ENCODE data around the gene LILRA6. TPM values are rescaled to one million over a fixed set of nuclear protein-coding genes. Genes with fewer than 3 reads are reported as not detected.
"Not testable (repeated sequence)": the region's sequence is repeated elsewhere in the genome, so short reads cannot be mapped to it uniquely, and the experiment has no call there.

The LILRA6 gene
- total RNA-seq, 2 experiments from 2014 or later: not detected

- peaks cover 19% of the 10 kb centered on the region for H3K27me3 Mint-ChIP-seq
- DNase-seq (no peak), ATAC-seq (no peak)
- H3K36me3 Mint-ChIP-seq: no peaks in the 10 kb centered on the region
- H3K9me3 Mint-ChIP-seq (ENCODE audit: low read depth): no peaks in the 10 kb centered on the region
- no peak overlapping the region for H3K27ac Mint-ChIP-seq
- H3K4me1 Mint-ChIP-seq: no peaks in the 10 kb centered on the region
- no peak overlapping the region for H3K4me3 Mint-ChIP-seq
- CTCF ChIA-PET: no interaction called here
Measured at GRCh38 chr19:54254195-54254906, 11.8 kb upstream of the LILRA6 start.

DNA sequence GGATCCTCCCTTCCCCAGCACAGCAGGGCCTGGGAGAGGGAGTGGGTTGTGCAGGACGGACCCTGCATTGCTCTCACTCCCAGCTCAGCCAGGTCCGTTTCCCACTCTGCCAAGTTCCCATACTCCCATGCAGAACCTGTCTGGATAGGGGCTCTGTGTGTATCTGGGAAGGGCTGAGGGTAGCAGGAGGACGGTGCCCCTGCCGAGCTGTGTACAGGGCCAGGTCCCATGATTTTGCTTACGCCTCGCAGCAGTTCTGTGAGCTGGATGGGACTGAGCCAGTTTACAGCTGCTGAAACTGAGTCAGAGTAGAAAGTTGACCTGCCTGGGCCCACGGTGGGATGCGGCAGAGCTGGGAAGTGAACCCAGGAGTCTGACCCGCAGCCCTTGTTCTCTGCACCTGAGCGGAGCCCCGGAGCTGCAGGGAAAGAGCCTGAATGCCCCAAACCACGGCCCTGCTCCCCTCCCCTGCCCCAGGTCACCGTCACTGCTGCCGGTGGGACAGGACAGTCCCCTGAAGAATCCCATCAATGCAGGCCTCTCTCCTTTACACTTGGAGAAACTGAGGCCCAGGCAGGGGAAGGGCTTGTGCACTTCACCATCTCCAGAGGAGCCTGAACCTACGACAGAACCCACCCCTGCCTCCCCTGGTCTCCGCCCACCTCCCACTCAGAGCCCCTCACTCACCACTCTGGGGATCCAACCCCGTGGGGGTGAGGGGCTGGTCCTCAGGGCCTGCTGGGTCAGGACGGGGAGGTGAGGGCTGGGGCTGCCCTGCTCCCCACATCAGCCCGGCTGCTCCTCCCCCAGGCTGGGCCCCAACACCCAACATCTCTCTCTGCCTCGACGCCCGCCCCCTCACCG, 11.0 kb upstream of the LILRA6 start:
- Mint-ChIP-seq H3K27ac (no peak overlapping the region), H3K27me3 (peaks cover 22% of the 10 kb centered on the region), H3K36me3 (no peaks in the 10 kb centered on the region), H3K4me1 (no peaks in the 10 kb centered on the region), H3K9me3 (ENCODE audit: low read depth) (no peaks in the 10 kb centered on the region), H3K4me3 (no peak overlapping the region)
- ATAC-seq (no peak), DNase-seq (no peak)
- CTCF ChIA-PET: interaction anchor here (1.2 kb wide), 1 partner anchor 13 kb away, joined by 4 read pairs; no protein-coding TSS in a partner anchor

GRCh38 chr19:54252845-54253244, 10.3 kb upstream of the LILRA6 start:
- no peak for DNase-seq
- Mint-ChIP-seq H3K27ac (no peak overlapping the region), H3K36me3 (no peaks in the 10 kb centered on the region), H3K4me3 (no peak overlapping the region), H3K9me3 (ENCODE audit: low read depth) (no peaks in the 10 kb centered on the region), H3K27me3 (peaks cover 22% of the 10 kb centered on the region), H3K4me1 (peaks cover 6% of the 10 kb centered on the region)
- CTCF ChIA-PET: interaction anchor here (1.2 kb wide), 1 partner anchor 13 kb away, joined by 4 read pairs; no protein-coding TSS in a partner anchor
- no peak for ATAC-seq

GRCh38 chr19:54252243-54252642, 9.7 kb upstream of the LILRA6 start:
- DNase-seq: no peak
- Mint-ChIP-seq H3K4me3 (no peak overlapping the region), H3K36me3 (no peaks in the 10 kb centered on the region), H3K27ac (no peak overlapping the region), H3K27me3 (peaks cover 22% of the 10 kb centered on the region), H3K4me1 (peaks cover 12% of the 10 kb centered on the region), H3K9me3 (ENCODE audit: low read depth) (no peaks in the 10 kb centered on the region)
- CTCF ChIA-PET: interaction anchor here (1.2 kb wide), 1 partner anchor 14 kb away, joined by 4 read pairs; no protein-coding TSS in a partner anchor
- no peak for ATAC-seq

- H3K4me3 Mint-ChIP-seq: peak overlapping the region; percentile 10
- peaks cover 15% of the 10 kb centered on the region for H3K4me1 Mint-ChIP-seq
- ATAC-seq: peak; percentile 76
Measured at GRCh38 chr19:54248016-54248601, 5.5 kb upstream of the LILRA6 start.

GRCh38 chr19:54247106-54247930, 4.7 kb upstream of the LILRA6 start:
- Mint-ChIP-seq H3K36me3 (no peaks in the 10 kb centered on the region), H3K4me1 (peaks cover 15% of the 10 kb centered on the region), H3K4me3 (peak overlapping the region; percentile 10), H3K9me3 (ENCODE audit: low read depth) (no peaks in the 10 kb centered on the region), H3K27ac (no peak overlapping the region), H3K27me3 (peaks cover 22% of the 10 kb centered on the region)
- ATAC-seq (peak; percentile 43), DNase-seq (no peak)
- CTCF ChIA-PET: interaction anchor here (0.9 to 1.3 kb wide), 2 partner anchors 19 to 145 kb away, joined by 3 to 5 read pairs; no protein-coding TSS in a partner anchor

More at GRCh38 chr19:54248016-54248601, 5.5 kb upstream of the LILRA6 start:
- peak; percentile 68 for DNase-seq
- Mint-ChIP-seq H3K36me3 (no peaks in the 10 kb centered on the region), H3K9me3 (ENCODE audit: low read depth) (no peaks in the 10 kb centered on the region), H3K27me3 (peaks cover 26% of the 10 kb centered on the region), H3K27ac (no peak overlapping the region)
- CTCF ChIA-PET: interaction anchor here (0.9 kb wide), 1 partner anchor 144 kb away, joined by 3 read pairs; no protein-coding TSS in a partner anchor

GRCh38 chr19:54245936-54246335, 3.3 kb upstream of the LILRA6 start:
- peaks cover 22% of the 10 kb centered on the region for H3K27me3 Mint-ChIP-seq
- peaks cover 15% of the 10 kb centered on the region for H3K4me1 Mint-ChIP-seq
- no peak for DNase-seq
- no peak overlapping the region for H3K27ac Mint-ChIP-seq
- ATAC-seq: no peak
- CTCF ChIA-PET: no interaction called here
- no peaks in the 10 kb centered on the region for H3K36me3 Mint-ChIP-seq
- H3K9me3 Mint-ChIP-seq (ENCODE audit: low read depth): no peaks in the 10 kb centered on the region
- no peak overlapping the region for H3K4me3 Mint-ChIP-seq

- DNase-seq; ATAC-seq; CTCF ChIA-PET; H3K36me3 Mint-ChIP-seq; H3K4me3 Mint-ChIP-seq; H3K27ac Mint-ChIP-seq; H3K9me3 Mint-ChIP-seq (ENCODE audit: low read depth): not testable (repeated sequence)
- H3K4me1 Mint-ChIP-seq: peaks cover 15% of the 10 kb centered on the region
- peaks cover 11% of the 10 kb centered on the region for H3K27me3 Mint-ChIP-seq
Measured at GRCh38 chr19:54243809-54244208, 1.2 kb upstream of the LILRA6 start.

- H3K9me3 Mint-ChIP-seq (ENCODE audit: low read depth); H3K4me3 Mint-ChIP-seq; H3K4me1 Mint-ChIP-seq: not testable (repeated sequence)
Measured at GRCh38 chr19:54242234-54242633, 356 bp downstream of the LILRA6 start.

GRCh38 chr19:54240372-54241336, 1.9 kb downstream of the LILRA6 start:
- DNase-seq; CTCF ChIA-PET; H3K36me3 Mint-ChIP-seq; H3K9me3 Mint-ChIP-seq (ENCODE audit: low read depth); H3K4me3 Mint-ChIP-seq; H3K27ac Mint-ChIP-seq; ATAC-seq; H3K4me1 Mint-ChIP-seq: not testable (repeated sequence)
- H3K27me3 Mint-ChIP-seq: peaks cover 24% of the 10 kb centered on the region

More at GRCh38 chr19:54242234-54242633, 356 bp downstream of the LILRA6 start:
- H3K27ac Mint-ChIP-seq, DNase-seq, ATAC-seq, CTCF ChIA-PET, H3K36me3 Mint-ChIP-seq: not testable (repeated sequence)
- peaks cover 17% of the 10 kb centered on the region for H3K27me3 Mint-ChIP-seq

DNA sequence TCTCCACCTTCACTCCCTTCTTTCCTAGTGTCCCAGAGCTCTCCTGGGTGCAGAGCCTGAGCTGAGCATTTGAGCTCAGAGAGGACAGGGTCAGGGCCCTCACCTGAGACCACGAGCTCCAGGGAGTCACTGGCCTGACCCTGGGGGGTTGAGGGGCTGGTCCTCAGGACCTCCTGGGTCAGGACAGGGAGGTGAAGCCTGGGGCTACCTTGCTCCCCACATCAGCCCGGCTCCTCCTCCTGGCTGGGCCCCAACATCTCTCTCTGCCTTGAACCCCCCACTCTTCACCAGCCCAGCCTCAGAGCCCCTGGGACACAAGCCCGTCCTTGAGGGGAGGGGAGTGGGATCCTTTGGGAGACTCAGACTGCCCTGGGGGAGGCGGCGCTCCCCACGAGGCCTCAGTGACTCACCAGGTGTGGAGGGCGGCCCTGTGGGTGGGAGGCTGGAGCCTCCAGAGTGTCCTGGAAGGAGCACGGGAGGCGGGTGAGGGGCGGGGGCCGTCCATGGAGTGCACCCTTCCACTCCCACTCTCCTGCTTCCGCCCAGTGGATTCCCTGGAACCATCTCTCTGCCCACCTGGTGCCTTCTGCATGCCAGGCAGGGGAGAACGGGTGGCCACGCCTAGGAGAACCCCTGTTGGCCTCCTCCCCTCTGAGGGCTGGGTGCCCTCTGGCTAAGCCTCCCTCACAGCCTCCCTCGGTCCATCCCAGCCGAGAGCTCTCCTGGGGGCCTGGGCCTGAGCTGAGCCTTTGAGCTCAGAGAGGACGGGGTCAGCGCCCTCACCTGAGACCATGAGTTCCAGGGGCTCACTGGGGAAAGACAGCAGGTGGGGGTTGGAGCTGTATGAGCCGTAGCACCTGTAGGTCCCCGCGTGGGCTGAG, 2.9 kb downstream of the LILRA6 start:
- ATAC-seq: peak; percentile 16
- H3K36me3 Mint-ChIP-seq; DNase-seq; CTCF ChIA-PET; H3K4me3 Mint-ChIP-seq; H3K9me3 Mint-ChIP-seq (ENCODE audit: low read depth); H3K27ac Mint-ChIP-seq; H3K4me1 Mint-ChIP-seq: not testable (repeated sequence)
- peaks cover 31% of the 10 kb centered on the region for H3K27me3 Mint-ChIP-seq
